A549 (cell line): ENCODE measurements around the gene ABT1. TPM values are rescaled to one million over a fixed set of nuclear protein-coding genes. Genes with fewer than 3 reads are reported as not detected.

Experiments
- ATAC-seq, 2 experiments: fragments of 200-7000 bp in 1 of 2; fragments of >200 bp in 1 of 2; cut with Nextera tagmentation in 1 of 2; cut with Tn5 transposase in 1 of 2; 3 replicates each; pipeline versions ENCODE4 v1.8.0 to v1.9.1; 2018 to 2020; ENCODE audit warnings: mild to moderate bottlenecking in 1 of 2, moderate library complexity in 1 of 2
- CTCF ChIA-PET: fragments of 300-600 bp; sonication (Branson Sonifier 250); formaldehyde crosslinking; extraction: SDS; loops from one replicate; lab custom pipeline; 2021; ENCODE audit warnings: antibody characterized with exemption, inconsistent platforms; lab: Yijun Ruan, JAX
- POLR2A ChIA-PET: fragments of 350-600 bp; formaldehyde crosslinking; extraction: SDS; loops from one replicate; lab custom pipeline; 2021; ENCODE audit warnings: antibody characterized with exemption, inconsistent platforms; lab: Yijun Ruan, JAX
- DNase-seq, 2 experiments: peaks; one replicate each; pipeline versions ENCODE4 v3.0.0 to v3.0.0-alpha.2; 2011 to 2016; ENCODE audit warnings: low read depth in 1 of 2, low spot score in 1 of 2
- FAIRE-seq: peaks from 2 replicates; lab custom pipeline; 2011; peaks lifted over from hg19 to GRCh38; lab: Jason Lieb, UNC
- H3K27ac ChIP-seq, 2 experiments: fragments of >200 bp; sonication (Bioruptor Twin); formaldehyde crosslinking; 3 replicates each; pipeline ENCODE4 v1.5.1; 2016 to 2017
- H3K4me1 ChIP-seq: fragments of >200 bp; sonication (Bioruptor Twin); formaldehyde crosslinking; 3 replicates; pipeline ENCODE4 v1.6.1; 2016
- H3K4me2 ChIP-seq: fragments of >200 bp; sonication (Bioruptor Twin); formaldehyde crosslinking; 3 replicates; pipeline ENCODE4 v1.6.1; 2016
- H3K4me3 ChIP-seq: fragments of >200 bp; sonication (Bioruptor Twin); formaldehyde crosslinking; 3 replicates; pipeline ENCODE4 v1.5.1; 2016
- H3K9me3 ChIP-seq: fragments of >200 bp; sonication (Bioruptor Twin); formaldehyde crosslinking; 3 replicates; pipeline ENCODE4 v1.6.1; 2016
- BHLHE40 ChIP-seq: IDR thresholded peaks from 2 replicates; pipeline ENCODE4 v1.6.1; 2012; ENCODE audit warnings: low read depth, low read length, inconsistent platforms
- CBX8 ChIP-seq: fragments of 200-600 bp; sonication (generic); IDR thresholded peaks from 2 replicates; pipeline ENCODE4 v1.6.1; 2016
- CEBPB ChIP-seq, 2 experiments: fragments of >200 bp in 1 of 2; sonication (Bioruptor Twin) in 1 of 2; formaldehyde crosslinking in 1 of 2; IDR thresholded peaks; 2 replicates each; pipeline ENCODE4 v1.6.1; 2012 to 2016
- CHD2 ChIP-seq: fragments of 150-350 bp; IDR thresholded peaks from 2 replicates; pipeline ENCODE4 v1.6.1; 2014; ENCODE audit warnings: low read length; ENCODE audit not compliant: partially characterized antibody
- CHD4 ChIP-seq: fragments of 200-600 bp; sonication (generic); IDR thresholded peaks from 2 replicates; pipeline ENCODE4 v1.6.1; 2016; ENCODE audit warnings: antibody characterized with exemption, mild to moderate bottlenecking, borderline replicate concordance
- E2F6 ChIP-seq: IDR thresholded peaks from 2 replicates; pipeline ENCODE4 v1.6.1; 2012; ENCODE audit warnings: low read depth, borderline replicate concordance
- ELK1 ChIP-seq: fragments of 150-350 bp; IDR thresholded peaks from 2 replicates; pipeline ENCODE4 v1.6.1; 2014; ENCODE audit warnings: low read depth, mild to moderate bottlenecking, low read length
- EP300 ChIP-seq, 2 experiments: fragments of >200 bp; sonication (Bioruptor Twin); formaldehyde crosslinking; IDR thresholded peaks; 2 replicates in 1 of 2; 3 replicates in 1 of 2; pipeline ENCODE4 v1.6.1; 2016 to 2017
- ESRRA ChIP-seq: fragments of 150-350 bp; IDR thresholded peaks from 2 replicates; pipeline ENCODE4 v1.6.1; 2014; ENCODE audit warnings: mild to moderate bottlenecking, low read length, borderline replicate concordance
- FOSL2 ChIP-seq, 2 experiments: fragments of 450-650 bp in 1 of 2; fragments of >200 bp in 1 of 2; sonication (Bioruptor Twin) in 1 of 2; formaldehyde crosslinking; IDR thresholded peaks; 2 replicates each; pipeline versions ENCODE4 v1.5.0 to v1.6.1; 2016 to 2020; ENCODE audit warnings: mild to moderate bottlenecking in 1 of 2, moderate library complexity in 1 of 2
- FOXS1 ChIP-seq: fragments of 250-450 bp; sonication (Bioruptor Pico); IDR thresholded peaks from 2 replicates; pipeline ENCODE4 v1.5.0; 2020; ENCODE audit warnings: mild to moderate bottlenecking, moderate library complexity
- HES2 ChIP-seq: fragments of >200 bp; sonication (Bioruptor Twin); formaldehyde crosslinking; IDR thresholded peaks from 2 replicates; pipeline ENCODE4 v1.6.1; 2016
- HMGXB4 ChIP-seq: fragments of 250-450 bp; sonication (Bioruptor Pico); IDR thresholded peaks from 2 replicates; pipeline ENCODE4 v1.5.0; 2021; ENCODE audit warnings: mild to moderate bottlenecking, moderate library complexity, borderline replicate concordance
- HOXA7 ChIP-seq: fragments of 250-450 bp; sonication (Bioruptor Pico); IDR thresholded peaks from 2 replicates; pipeline ENCODE4 v1.5.0; 2020; ENCODE audit warnings: mild to moderate bottlenecking, moderate library complexity
- JUN ChIP-seq, 2 experiments: fragments of >200 bp; sonication (Bioruptor Twin); formaldehyde crosslinking; IDR thresholded peaks; 2 replicates in 1 of 2; 3 replicates in 1 of 2; pipeline ENCODE4 v1.6.1; 2016 to 2017
- MAX ChIP-seq: IDR thresholded peaks from 2 replicates; pipeline ENCODE4 v1.6.1; 2012
- MAZ ChIP-seq: fragments of 150-350 bp; IDR thresholded peaks from 2 replicates; pipeline ENCODE4 v1.6.1; 2014; ENCODE audit warnings: antibody characterized with exemption, low read depth, low read length, borderline replicate concordance
- MYC ChIP-seq: IDR thresholded peaks from 2 replicates; pipeline ENCODE4 v1.6.1; 2012; ENCODE audit warnings: mild to moderate bottlenecking, inconsistent platforms, low read length, improper control_type of control experiment, borderline replicate concordance
- NPAS2 ChIP-seq: fragments of 250-450 bp; sonication (Bioruptor Pico); IDR thresholded peaks from 2 replicates; pipeline ENCODE4 v1.8.0; 2022; ENCODE audit warnings: mild to moderate bottlenecking, moderate library complexity, borderline replicate concordance
- NR3C1 ChIP-seq: fragments of >200 bp; sonication (Bioruptor Twin); formaldehyde crosslinking; IDR thresholded peaks from 3 replicates; pipeline ENCODE4 v1.6.1; 2017
- PBX3 ChIP-seq: IDR thresholded peaks from 2 replicates; pipeline ENCODE4 v1.6.1; 2012
- PHF8 ChIP-seq: fragments of 200-600 bp; sonication (generic); IDR thresholded peaks from 2 replicates; pipeline ENCODE4 v1.6.1; 2016; ENCODE audit warnings: low read depth, mild to moderate bottlenecking, antibody characterized with exemption, moderate library complexity, borderline replicate concordance
- POLR2A ChIP-seq: IDR thresholded peaks from 2 replicates; pipeline ENCODE4 v1.6.1; 2012; ENCODE audit warnings: mild to moderate bottlenecking, low read length
- POLR2AphosphoS2 ChIP-seq: conservative IDR thresholded peaks from 2 replicates; pipeline ENCODE4 v1.6.1; 2012; ENCODE audit warnings: low read length, improper control_type of control experiment, inconsistent platforms
- RAD21 ChIP-seq, 2 experiments: fragments of >200 bp in 1 of 2; sonication (Bioruptor Twin) in 1 of 2; formaldehyde crosslinking in 1 of 2; IDR thresholded peaks in 1 of 2; conservative IDR thresholded peaks in 1 of 2; 2 replicates in 1 of 2; 3 replicates in 1 of 2; pipeline ENCODE4 v1.6.1; 2012 to 2018; ENCODE audit warnings: inconsistent platforms in 1 of 2
- RARB ChIP-seq: fragments of 250-450 bp; sonication (Bioruptor Pico); IDR thresholded peaks from 2 replicates; pipeline ENCODE4 v1.8.0; 2021; ENCODE audit warnings: mild to moderate bottlenecking, moderate library complexity
- RCOR1 ChIP-seq: fragments of 150-350 bp; IDR thresholded peaks from 2 replicates; pipeline ENCODE4 v1.6.1; 2014; ENCODE audit warnings: antibody characterized with exemption, low read length, low read depth
- RNF2 ChIP-seq: fragments of 200-600 bp; sonication (generic); IDR thresholded peaks from 2 replicates; pipeline ENCODE4 v1.6.1; 2016; ENCODE audit warnings: low read depth, mild to moderate bottlenecking, antibody characterized with exemption, moderate library complexity, borderline replicate concordance
- ZC3H11A ChIP-seq: fragments of 450-650 bp; IDR thresholded peaks from 2 replicates; pipeline ENCODE4 v1.6.1; 2014; ENCODE audit warnings: antibody characterized with exemption, mild to moderate bottlenecking
- ZFP36 ChIP-seq: fragments of 450-650 bp; IDR thresholded peaks from 2 replicates; pipeline ENCODE4 v1.6.1; 2014; ENCODE audit warnings: borderline replicate concordance; ENCODE audit not compliant: partially characterized antibody
- ZNF302 ChIP-seq: fragments of 250-450 bp; sonication (Bioruptor Pico); IDR thresholded peaks from 2 replicates; pipeline ENCODE4 v1.9.0; 2021; ENCODE audit warnings: inconsistent platforms, mild to moderate bottlenecking, moderate library complexity
- ZSCAN20 ChIP-seq: fragments of 250-450 bp; sonication (Bioruptor Pico); IDR thresholded peaks from 2 replicates; pipeline ENCODE4 v1.8.0; 2022; ENCODE audit warnings: mild to moderate bottlenecking, moderate library complexity
- WGBS: methylation state at CpG from one replicate; pipeline ENCODE4 v1.1.6; 2017; ENCODE audit errors: missing lambda C conversion rate; 5-methylcytosine and 5-hydroxymethylcytosine counted together
- polyA plus RNA-seq, 4 experiments: library from polyadenylated mRNA; depleted of rRNA in 3 of 4; stranded (reverse); fragments of >200 nt; fragmentation: RNase III in 1 of 4; extraction: RNeasy Plus Mini Kit Qiagen cat#74134 plus additional on column Dnase treatment in 1 of 4; gene quantifications; 2 replicates in 3 of 4; 3 replicates in 1 of 4; pipeline ENCODE4 v1.2.3, GENCODE V29; 2011 to 2017
- TF ChIP-seq, protein P1 (sequence below): fragments of 250-450 bp; sonication (Bioruptor Pico); IDR thresholded peaks from 2 replicates; pipeline ENCODE4 v1.5.0; 2020; ENCODE audit warnings: low read depth, mild to moderate bottlenecking, moderate library complexity

Gene ABT1
- polyA plus RNA-seq, 2 of the 4 experiments (the other 2 are of a cell fraction): 10.6 to 11.1 TPM

DNA sequence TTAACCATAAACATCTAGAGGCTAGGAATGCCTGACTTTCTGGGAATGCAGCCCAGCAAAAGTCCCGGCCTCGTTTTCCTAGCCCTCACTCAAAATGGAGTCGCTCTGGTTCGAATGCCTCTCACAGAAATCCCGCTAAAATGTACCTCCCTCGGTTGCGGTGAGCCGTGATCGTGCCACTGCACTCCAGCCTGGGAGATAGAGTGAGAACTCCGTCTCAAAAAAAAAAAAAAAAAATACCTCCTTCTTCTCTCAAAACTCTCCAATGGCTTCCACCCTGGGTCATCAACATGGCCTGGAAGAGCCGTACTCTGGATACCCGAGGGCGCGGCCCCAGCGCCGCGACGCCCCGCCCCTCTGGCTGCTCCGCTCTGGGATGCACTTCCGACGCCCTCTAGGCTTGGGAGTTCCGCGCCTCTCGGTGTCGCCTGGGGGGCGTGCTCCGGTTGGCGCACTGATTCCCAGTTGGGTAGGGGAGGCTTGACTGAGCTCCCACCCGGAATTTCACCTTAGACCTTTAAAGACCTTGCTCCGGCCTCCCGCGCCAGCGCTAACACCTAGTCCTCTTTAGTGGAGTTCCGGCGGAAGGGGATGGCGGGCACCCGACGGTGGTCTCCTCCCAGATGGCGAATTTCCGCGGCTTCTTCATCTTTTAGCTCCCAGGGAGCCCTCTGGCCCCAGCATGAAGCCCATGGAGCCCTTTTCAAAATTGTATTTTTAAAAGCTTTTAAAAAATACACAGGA lies 46.3 kb upstream of the ABT1 start:
- no peak for FAIRE-seq
- TF ChIP-seq CHD2 (no peak), ESRRA (no peak), NPAS2 (CRISPR knock-in tag) (peak; percentile 89), BHLHE40 (no peak), ZSCAN20 (CRISPR knock-in tag) (peak; percentile 96), E2F6 (peak; percentile 42), CHD4 (no peak), FOSL2 (IDR thresholded peaks at IDR 0.05) (no peak), FOSL2 (CRISPR knock-in tag; IDR thresholded peaks at IDR 0.05) (no peak), CBX8 (no peak), HES2 (no peak), HOXA7 (CRISPR knock-in tag) (peak; percentile 90), POLR2A (peak; percentile 24; the same call in 1 of the 2 replicates), RNF2 (no peak), PHF8 (no peak), EP300 (IDR thresholded peaks at IDR 0.05) (no peak), ZFP36 (no peak), ZC3H11A (no peak), NR3C1 (no peak), CEBPB (IDR thresholded peaks at IDR 0.05) (no peak), ZNF302 (CRISPR knock-in tag) (peak; percentile 99), ELK1 (no peak), MAZ (no peak), PBX3 (no peak), RAD21 (conservative IDR thresholded peaks at IDR 0.05 in 1 of 2, IDR thresholded peaks at IDR 0.05 in 1 of 2) (no peak; a peak in 1 of 5 replicates), HMGXB4 (CRISPR knock-in tag) (peak; percentile 85), POLR2AphosphoS2 (no peak), RARB (CRISPR knock-in tag) (peak; percentile 82; the same call in 1 of the 2 replicates), JUN (IDR thresholded peaks at IDR 0.05) (peak in 1 of 2 experiments; percentile 41; a peak in 2 of 5 replicates), FOXS1 (CRISPR knock-in tag) (peak; percentile 93), RCOR1 (no peak), MYC (no peak), MAX (peak; percentile 45; the same call in 1 of the 2 replicates)
- TF ChIP-seq, protein P1, sequence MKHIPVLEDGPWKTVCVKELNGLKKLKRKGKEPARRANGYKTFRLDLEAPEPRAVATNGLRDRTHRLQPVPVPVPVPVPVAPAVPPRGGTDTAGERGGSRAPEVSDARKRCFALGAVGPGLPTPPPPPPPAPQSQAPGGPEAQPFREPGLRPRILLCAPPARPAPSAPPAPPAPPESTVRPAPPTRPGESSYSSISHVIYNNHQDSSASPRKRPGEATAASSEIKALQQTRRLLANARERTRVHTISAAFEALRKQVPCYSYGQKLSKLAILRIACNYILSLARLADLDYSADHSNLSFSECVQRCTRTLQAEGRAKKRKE (CRISPR knock-in tag): peak; percentile 99

More for the DNA sequence above, 46.3 kb upstream of the ABT1 start:
- 24% methylated on average over 24 of the region's 42 CpGs for WGBS
- CTCF ChIA-PET: interaction anchor here (0.6 to 1.2 kb wide), 2 partner anchors 209 to 623 kb away, joined by 3 to 6 read pairs; no protein-coding TSS in a partner anchor
- Histone ChIP-seq H3K4me2 (peak overlapping the region; percentile 63), H3K27ac (peak overlapping the region; percentile 75 to 87), H3K4me1 (no peaks in the 10 kb centered on the region), H3K4me3 (peak overlapping the region; percentile 54), H3K9me3 (no peaks in the 10 kb centered on the region)
- ATAC-seq (peak; percentile 69 to 84), DNase-seq (peak in 1 of 2 experiments; percentile 79)
- POLR2A ChIA-PET: interaction anchor here (1.1 to 1.9 kb wide), 3 partner anchors 13 to 220 kb away, joined by 3 to 8 read pairs (median 3); partner anchors contain the start of gene HMGN4
